Measurements from ENCODE around the gene LPCAT3.

The LPCAT3 gene

DNA sequence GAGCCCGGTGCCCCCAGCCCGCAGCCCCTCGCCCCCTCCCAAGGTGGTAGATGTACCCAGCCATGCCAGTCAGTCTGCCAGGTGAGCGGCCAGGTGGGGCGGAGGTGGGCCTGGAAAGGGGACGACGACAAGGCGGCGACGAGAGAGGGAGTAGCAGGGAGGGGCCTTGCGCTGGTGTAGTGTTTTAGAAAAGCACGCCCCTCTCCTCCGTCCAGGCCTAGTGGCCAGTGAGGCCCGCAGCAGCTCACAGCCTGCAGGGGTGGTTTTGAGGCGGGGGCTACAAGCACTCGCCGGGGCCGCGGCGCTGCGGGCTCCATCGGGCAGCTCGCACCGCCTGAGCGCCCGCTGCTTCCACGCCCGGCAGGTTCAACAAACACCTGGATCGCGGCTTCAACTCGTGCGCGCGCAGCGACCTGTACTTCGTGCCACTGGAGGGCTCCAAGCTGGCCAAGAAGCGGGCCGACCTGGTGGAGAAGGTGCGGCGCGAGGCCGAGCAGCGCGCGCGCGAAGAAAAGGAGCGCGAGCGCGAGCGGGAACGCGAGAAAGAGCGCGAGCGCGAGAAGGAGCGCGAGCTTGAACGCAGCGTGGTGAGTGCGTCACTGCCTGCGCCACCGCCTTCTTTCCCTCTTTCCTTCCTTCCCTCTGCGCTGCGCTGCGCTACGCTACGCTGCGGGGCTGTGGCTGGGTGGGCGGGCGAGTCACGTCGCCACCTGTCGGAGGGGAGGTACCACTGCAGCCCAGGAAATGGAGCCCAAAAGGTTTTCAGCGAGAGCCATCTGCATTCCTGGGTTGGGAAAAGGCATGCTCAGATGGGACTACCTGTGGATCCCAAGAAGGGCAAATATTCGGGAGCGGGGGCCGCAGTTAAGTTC, 80.6 kb downstream of the LPCAT3 start:
- peak; percentile 91 for DNase-seq (ENCODE audit: low read depth)

DNA sequence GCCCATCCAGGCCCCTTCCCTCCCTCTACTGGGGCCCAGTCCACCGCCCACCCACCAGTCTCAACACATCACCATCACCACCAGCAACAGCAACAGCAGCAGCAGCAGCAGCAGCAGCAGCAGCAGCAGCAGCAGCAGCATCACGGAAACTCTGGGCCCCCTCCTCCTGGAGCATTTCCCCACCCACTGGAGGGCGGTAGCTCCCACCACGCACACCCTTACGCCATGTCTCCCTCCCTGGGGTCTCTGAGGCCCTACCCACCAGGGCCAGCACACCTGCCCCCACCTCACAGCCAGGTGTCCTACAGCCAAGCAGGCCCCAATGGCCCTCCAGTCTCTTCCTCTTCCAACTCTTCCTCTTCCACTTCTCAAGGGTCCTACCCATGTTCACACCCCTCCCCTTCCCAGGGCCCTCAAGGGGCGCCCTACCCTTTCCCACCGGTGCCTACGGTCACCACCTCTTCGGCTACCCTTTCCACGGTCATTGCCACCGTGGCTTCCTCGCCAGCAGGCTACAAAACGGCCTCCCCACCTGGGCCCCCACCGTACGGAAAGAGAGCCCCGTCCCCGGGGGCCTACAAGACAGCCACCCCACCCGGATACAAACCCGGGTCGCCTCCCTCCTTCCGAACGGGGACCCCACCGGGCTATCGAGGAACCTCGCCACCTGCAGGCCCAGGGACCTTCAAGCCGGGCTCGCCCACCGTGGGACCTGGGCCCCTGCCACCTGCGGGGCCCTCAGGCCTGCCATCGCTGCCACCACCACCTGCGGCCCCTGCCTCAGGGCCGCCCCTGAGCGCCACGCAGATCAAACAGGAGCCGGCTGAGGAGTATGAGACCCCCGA, 81.4 kb downstream of the LPCAT3 start:
- no peak for DNase-seq (ENCODE audit: low read depth)

DNA sequence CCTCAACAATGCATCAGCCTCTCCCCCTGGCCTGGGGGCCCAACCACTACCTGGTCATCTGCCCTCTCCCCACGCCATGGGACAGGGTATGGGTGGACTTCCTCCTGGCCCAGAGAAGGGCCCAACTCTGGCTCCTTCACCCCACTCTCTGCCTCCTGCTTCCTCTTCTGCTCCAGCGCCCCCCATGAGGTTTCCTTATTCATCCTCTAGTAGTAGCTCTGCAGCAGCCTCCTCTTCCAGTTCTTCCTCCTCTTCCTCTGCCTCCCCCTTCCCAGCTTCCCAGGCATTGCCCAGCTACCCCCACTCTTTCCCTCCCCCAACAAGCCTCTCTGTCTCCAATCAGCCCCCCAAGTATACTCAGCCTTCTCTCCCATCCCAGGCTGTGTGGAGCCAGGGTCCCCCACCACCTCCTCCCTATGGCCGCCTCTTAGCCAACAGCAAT, 82.1 kb downstream of the LPCAT3 start:
- DNase-seq (ENCODE audit: low read depth): no peak

DNA sequence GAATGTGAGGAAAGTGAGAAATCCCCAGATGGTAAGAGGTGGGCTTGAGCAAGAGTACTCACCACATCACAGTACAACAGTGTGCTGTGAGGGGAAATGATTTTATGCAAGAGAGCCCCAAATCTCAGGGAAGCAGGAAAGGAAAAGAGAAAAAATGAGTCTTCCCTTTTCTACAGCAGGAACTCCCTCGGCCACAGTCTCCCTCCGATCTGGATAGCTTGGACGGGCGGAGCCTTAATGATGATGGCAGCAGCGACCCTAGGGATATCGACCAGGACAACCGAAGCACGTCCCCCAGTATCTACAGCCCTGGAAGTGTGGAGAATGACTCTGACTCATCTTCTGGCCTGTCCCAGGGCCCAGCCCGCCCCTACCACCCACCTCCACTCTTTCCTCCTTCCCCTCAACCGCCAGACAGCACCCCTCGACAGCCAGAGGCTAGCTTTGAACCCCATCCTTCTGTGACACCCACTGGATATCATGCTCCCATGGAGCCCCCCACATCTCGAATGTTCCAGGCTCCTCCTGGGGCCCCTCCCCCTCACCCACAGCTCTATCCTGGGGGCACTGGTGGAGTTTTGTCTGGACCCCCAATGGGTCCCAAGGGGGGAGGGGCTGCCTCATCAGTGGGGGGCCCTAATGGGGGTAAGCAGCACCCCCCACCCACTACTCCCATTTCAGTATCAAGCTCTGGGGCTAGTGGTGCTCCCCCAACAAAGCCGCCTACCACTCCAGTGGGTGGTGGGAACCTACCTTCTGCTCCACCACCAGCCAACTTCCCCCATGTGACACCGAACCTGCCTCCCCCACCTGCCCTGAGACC, 82.7 kb downstream of the LPCAT3 start:
- DNase-seq (ENCODE audit: low read depth): no peak

DNA sequence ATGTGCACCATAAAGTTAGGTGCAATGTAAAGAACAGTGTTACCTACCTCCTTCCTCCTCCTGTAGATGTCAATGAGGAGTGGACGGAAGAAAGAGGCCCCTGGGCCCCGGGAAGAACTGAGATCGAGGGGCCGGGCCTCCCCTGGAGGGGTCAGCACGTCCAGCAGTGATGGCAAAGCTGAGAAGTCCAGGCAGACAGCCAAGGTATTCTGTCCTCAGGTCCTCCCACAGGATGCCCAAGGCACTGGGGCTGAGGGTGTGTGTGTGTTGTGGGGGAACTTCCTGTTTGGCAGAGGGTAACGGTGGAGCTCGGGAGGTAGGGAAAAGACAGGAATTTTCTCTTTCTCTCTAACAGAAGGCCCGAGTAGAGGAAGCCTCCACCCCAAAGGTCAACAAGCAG, 84.2 kb downstream of the LPCAT3 start:
- no peak for DNase-seq (ENCODE audit: low read depth)

DNA sequence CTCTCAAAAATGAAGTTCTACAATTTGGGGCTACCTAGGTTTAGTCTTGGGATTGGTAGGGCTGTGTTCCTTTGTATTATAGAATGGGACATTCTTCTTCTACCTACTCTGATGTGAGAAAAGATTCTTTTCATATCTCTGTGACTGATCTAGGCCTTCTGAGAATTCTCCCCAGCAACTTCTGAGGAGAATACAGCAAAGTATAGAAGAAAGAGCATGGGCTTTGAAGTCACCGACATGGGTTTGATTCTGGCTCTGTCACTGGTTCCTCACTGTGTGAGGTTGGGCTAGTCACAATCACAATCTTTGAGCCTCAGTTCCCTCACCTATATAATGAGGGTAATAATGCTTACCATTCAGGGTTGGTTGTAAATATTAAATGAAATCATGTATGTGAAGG, 85.5 kb downstream of the LPCAT3 start:
- DNase-seq (ENCODE audit: low read depth): no peak

DNA sequence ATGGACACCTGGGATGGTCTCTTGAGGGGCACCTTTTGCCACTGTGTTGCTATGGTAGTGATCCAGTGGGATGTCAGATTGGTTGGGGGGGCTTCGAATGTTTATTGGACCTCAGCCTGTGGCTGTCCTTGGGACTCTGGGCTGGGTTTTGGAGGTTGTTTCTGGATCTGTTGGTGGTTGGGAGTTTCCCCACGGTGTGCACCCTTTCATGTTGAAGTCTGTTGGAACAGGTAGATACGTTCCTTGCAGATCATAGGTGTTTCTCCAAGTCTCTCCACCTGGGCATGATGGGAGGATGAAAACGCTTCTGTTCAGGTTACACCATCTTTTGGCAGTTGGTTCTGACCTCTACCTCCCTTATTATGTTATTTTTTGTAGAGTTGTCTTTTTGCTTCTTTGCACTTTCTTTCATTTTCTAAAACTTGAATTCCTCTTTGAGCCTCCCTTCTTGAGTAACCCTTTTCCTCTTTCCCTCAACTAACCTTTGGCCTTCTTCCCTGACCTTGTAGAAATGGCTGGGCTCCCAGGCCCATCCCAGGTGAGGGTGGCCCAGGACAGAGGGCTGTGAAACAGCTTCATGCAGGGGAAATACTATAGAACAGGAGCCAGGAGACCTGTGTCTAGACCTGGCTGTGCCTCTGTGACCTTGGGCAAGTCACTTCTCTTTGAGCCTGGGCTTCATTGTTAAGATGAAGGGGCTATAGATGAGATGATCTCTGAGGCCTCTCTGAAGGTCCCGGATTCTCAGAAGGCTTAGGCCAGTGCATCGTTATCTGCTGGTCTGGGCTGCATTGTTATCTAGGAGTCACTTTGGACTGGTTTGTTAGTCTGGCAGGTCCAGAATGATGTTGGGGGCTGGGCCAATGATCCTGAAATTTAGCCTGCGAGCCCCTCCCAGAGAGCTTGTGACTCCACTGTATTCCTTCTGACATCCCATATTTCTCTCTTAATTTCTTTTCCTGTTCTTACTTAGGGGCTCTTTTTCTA, 88.5 kb downstream of the LPCAT3 start:
- DNase-seq (ENCODE audit: low read depth): no peak

DNA sequence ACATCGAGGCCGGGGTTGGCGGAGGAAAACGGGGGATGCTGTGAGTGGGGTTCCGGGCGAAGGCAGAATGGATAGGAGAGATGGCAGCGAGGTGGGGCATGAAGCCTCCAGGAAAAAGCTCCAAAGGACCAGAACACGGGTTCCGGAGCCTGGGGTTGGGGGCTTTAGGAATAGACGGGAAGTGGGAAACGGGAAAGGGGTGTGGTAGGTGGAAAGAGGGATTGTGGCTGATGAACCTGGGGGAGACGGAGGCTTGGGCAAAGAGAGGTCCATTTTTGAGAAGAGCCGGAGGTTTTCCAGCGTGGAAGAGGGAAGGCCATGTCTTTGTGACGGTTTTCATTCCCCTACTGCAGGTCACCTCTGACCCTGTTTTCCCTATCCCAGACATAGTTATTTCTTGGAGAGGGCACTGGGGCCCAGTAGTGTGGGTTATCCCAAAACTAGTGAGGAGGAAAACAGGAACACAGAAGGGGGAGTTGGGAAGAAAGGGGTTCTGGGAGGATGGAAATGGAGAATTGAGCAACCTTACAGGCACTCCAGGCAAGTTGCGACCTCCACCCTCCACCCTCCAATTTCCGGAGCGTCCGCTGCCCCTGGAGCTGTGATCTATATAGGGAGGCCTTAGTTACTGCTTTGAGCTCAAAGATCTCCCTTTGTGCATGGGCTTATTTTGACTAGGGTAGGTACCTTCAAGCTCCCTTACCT, 89.4 kb downstream of the LPCAT3 start:
- no peak for DNase-seq (ENCODE audit: low read depth)

DNA sequence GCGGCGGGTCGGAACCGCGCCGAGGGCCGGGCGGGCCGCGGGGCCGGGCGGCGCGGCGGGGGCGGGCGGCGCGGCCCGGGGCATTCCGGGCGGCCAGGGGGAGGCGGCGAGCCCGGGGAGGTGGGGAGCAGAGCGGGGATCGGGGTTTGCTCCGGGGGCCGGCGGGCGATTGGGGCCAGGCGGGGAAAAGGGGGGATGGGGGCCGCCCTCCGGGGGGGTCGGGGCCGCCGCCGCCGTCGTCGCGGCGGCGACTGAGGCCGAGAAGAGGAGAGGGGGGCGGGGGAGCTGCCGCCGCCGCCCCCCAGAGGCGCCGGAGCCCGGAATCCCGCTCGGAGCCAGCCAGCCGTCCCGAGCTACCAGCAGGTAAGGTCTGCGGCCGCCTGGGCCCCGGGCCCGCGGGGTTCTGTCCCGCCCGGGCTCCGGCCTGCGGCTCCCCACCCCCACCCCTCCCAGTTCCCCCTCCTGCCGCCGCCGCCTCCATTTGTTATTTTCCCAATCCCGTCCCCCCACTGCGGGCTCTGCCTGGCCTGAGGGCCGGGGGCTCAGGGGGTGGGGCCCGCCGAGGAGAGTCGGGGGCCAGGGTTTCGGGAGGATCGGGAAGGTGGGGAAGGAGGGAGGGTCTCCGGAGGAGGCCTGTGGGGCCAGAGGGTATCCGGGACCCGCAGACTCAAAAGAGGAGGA, 90.1 kb downstream of the LPCAT3 start:
- DNase-seq (ENCODE audit: low read depth): no peak

DNA sequence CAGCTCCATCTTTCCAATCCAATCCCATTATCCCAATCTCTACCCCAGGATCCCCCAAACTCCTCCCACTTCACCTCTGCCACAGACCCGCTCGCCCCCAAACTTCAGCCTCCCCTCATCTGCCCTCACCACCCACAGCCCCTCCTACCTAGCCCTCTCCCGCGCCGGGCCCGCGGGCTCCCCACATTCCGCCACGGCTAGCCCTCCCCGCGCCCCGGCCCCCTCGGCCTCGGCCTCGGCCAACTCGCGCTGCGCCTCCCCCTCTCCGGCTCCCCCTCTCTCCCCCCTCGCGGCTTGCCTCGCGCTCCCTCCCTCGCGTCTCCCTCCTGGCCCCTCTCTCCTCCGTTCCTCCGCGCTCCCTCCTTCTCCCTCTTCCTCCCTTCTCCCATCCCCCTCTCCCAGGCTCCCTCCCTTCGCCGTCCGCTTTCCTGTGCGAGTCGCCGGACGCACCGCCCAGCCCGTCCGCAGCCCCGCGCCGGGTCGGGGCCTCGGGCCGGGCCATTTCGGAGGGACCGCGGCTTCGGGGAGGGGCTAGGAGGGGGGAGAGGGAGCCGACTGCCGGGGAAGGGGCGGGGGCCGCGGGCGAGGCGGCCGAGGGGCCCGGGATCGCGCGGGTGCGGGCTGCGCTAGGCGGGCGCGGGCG, 90.8 kb downstream of the LPCAT3 start, which contains the start of gene ATN1:
Gene ATN1 (plus strand): TSS at position 581 of the 643 bp plus-strand sequence. CDS start 6,043 bp downstream, outside the sequence.
- no peak for DNase-seq (ENCODE audit: low read depth)
